ENCODE measurements around the gene SLCO3A1.
"Not testable (repeated sequence)": the region's sequence is repeated elsewhere in the genome, so short reads cannot be mapped to it uniquely, and the experiment has no call there.

- TF ChIP-seq, protein P1, sequence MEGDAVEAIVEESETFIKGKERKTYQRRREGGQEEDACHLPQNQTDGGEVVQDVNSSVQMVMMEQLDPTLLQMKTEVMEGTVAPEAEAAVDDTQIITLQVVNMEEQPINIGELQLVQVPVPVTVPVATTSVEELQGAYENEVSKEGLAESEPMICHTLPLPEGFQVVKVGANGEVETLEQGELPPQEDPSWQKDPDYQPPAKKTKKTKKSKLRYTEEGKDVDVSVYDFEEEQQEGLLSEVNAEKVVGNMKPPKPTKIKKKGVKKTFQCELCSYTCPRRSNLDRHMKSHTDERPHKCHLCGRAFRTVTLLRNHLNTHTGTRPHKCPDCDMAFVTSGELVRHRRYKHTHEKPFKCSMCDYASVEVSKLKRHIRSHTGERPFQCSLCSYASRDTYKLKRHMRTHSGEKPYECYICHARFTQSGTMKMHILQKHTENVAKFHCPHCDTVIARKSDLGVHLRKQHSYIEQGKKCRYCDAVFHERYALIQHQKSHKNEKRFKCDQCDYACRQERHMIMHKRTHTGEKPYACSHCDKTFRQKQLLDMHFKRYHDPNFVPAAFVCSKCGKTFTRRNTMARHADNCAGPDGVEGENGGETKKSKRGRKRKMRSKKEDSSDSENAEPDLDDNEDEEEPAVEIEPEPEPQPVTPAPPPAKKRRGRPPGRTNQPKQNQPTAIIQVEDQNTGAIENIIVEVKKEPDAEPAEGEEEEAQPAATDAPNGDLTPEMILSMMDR (IDR thresholded peaks at IDR 0.05 in 8 of 11, conservative IDR thresholded peaks at IDR 0.05 in 3 of 11): not testable (repeated sequence)
- not testable (repeated sequence) for TF ChIP-seq POLR2AphosphoS5, POLR2A (IDR thresholded peaks at IDR 0.05)
Observed at GRCh38 chr15:92059971-92060311, 206.4 kb downstream of the SLCO3A1 start.
